NCI-H2227 (cell line): Measurements from ENCODE around the gene NRTN.
"Not testable (repeated sequence)": the region's sequence is repeated elsewhere in the genome, so short reads cannot be mapped to it uniquely, and the experiment has no call there.

Experiments used
- DNase-seq: peaks from one replicate; lab custom pipeline; 2025; ENCODE audit not compliant: unreplicated experiment; lab: John Stamatoyannopoulos, UW

NRTN gene

DNA sequence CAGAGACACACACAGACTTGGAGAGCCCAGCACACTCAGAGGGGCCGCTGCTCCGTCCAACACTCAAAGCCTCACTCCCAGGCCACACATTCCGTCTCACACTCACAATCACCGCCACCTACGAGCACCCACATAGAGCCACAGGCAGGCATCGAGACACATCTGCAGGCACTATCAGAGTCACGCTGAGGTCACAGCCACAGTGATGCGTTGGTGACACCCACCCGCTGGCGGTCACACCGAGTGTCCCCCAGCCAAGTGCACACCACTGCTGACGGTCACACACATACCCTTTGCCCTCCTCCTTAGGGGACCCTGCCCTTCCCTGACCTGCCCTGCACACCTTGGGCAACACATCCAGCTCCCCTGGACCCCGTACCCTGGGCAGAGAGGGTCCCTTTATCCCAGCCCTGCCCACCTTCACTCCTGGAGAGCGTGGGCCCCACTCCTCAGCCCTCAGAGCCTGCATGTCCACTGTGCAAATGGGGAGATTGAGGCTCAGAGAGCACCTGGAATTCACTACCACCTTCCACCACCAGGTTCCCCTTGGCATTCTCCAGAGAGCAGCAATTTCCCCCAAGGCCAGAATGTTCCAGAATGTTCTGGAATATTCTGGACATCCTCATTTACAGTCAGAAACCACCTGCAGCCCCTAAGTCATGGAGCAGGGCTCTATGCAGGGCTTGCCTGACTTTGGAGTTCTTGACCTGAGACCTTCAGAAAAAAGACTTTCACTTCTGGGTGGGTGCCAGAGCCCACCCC, 60.0 kb downstream of the NRTN start:
- no peak for DNase-seq

GRCh38 chr19:5865772-5866171, 60.9 kb downstream of the NRTN start:
- DNase-seq, result no peak

DNA sequence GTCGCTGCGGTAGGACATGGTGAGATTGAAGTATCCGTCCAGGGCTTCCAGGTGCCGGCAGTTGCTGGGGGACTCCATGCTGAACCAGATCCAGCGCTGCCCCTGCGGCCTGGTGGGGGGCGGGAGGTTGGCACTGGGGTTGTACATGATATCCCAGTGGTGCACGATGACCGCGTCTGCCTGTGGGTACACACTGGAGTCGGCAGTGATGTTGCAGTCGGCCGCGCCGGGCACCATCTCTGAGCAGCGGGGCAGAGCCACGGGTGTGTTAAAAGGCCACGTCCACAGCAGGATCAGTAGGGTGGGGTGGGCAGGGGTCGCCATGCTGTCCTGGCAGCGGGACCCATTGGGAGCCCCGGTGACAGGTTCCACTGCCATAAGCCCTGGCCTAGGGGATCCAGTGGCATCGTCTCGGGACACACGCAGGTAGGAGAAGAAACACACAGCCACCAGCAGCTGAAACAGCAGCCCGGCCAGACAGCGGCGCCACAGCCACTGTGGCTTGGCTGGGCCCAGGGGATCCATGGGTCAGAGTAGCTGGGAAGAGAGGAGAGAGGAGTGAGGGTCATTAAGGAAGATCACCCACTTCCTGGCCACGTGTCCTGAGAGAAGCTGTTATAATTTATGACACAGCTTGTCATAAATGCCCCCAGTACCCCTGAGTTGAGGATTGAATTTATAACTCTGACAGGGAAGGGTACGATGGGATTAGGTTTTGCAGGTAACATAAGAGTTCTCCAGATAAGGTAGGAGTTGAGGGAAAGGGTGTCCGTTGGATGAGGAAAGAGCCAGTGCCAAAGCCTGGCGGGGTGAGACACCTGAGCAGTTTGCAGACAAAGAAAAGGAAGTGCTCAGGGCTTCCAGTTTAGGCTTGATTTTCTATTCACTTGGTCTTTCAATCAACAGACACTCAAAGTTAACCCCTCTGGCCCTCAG, 62.6 kb downstream of the NRTN start:
- DNase-seq, result no peak

DNA sequence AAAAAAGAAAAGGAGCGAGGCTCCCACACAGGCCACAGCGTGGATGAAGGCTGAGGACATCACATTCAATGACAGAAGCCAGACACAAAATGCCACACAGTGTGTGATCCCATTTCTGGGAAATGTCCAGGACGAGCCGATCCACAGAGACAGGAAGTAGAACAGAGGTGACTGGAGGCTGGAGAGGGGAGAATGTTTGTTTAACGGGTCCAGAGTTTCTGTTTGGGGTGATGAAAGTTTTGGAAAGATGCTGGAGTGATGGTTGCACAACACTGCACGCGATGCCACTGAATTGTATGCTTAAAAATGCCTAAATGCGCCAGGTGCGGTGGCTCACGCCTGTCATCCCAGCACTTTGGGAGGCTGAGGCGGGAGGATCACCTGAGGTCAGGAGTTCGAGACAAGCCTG, 66.1 kb downstream of the NRTN start:
- DNase-seq, result no peak

DNA sequence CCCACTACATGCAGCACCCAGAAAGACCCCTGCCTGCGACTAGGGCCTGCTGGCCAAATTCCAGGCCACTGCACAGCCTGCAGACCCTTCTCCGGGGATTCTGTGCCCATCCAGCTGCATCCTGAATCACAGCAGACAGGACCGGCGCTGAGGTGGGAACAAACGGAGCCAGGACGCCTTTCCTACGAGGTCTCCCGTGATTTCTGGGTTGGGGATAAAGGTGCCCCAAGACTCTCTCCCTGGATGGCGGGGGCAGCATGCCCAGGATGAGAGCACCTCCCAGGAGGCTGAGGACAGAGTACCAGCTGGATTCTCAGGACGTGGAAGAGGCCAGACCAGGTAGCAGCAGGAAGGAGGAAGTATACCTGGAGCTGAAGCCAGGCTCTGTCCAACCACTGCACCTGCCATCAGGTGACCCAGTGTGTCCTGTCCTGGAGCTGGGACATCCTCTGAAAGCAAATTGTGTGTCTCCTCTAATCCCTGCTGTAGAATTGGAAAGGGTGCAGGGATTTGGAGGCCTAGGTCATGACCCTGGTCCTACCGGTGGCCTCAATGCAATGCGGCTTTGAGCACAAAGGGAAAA, 68.8 kb downstream of the NRTN start:
- DNase-seq, result no peak

GRCh38 chr19:5874496-5874895, 69.6 kb downstream of the NRTN start:
- not testable (repeated sequence) for DNase-seq

GRCh38 chr19:5877427-5877826, 72.6 kb downstream of the NRTN start:
- DNase-seq, result no peak

GRCh38 chr19:5877882-5878281, 73.0 kb downstream of the NRTN start:
- no peak for DNase-seq
